OCI-LY7 (cell line): ENCODE measurements around the gene SUDS3. TPM values are rescaled to one million over a fixed set of nuclear protein-coding genes. Genes with fewer than 3 reads are reported as not detected.

Source experiments
- BruUV-seq: library from RNA; stranded (reverse); fragments of 400-500 nt; replicated peaks from 2 replicates; lab custom pipeline; 2021; lab: Mats Ljungman, UMichigan
- CTCF ChIA-PET: fragments of 300-600 bp; sonication (Branson Sonifier 250); formaldehyde crosslinking; loops from one replicate; lab custom pipeline; 2022; ENCODE audit warnings: antibody characterized with exemption; ENCODE audit not compliant: unreplicated experiment; lab: Charles Lee
- POLR2A ChIA-PET: fragments of 300-600 bp; sonication (Branson Sonifier 250); formaldehyde crosslinking; loops from one replicate; lab custom pipeline; 2022; ENCODE audit warnings: antibody characterized with exemption; lab: Charles Lee
- DNase-seq: peaks from one replicate; pipeline ENCODE4 v3.0.0-alpha.2; 2015; ENCODE audit warnings: low spot score
- H2AFZ ChIP-seq: fragments of 200-600 bp; sonication (generic), shearing (Covaris generic); 2 replicates; pipeline ENCODE4 v1.6.1; 2014; ENCODE audit warnings: mild to moderate bottlenecking, antibody characterized with exemption, low read length, moderate library complexity
- H3K27ac ChIP-seq: fragments of 200-600 bp; sonication (generic); 2 replicates; pipeline ENCODE4 v1.5.1; 2014; ENCODE audit warnings: mixed run types, low read depth, mild to moderate bottlenecking, moderate library complexity, low read length, inconsistent platforms; ENCODE audit not compliant: poor library complexity, severe bottlenecking
- H3K36me3 ChIP-seq: fragments of 200-600 bp; sonication (generic); 2 replicates; pipeline ENCODE4 v1.6.1; 2014; ENCODE audit warnings: mild to moderate bottlenecking, antibody characterized with exemption, low read length, moderate library complexity, mixed read lengths; ENCODE audit not compliant: insufficient read depth
- H3K4me1 ChIP-seq: fragments of 200-600 bp; sonication (generic); 2 replicates; pipeline ENCODE4 v1.5.1; 2014; ENCODE audit warnings: mild to moderate bottlenecking, low read length; ENCODE audit not compliant: insufficient read depth, poor library complexity, severe bottlenecking
- H3K4me2 ChIP-seq: fragments of 200-600 bp; sonication (generic); 2 replicates; pipeline ENCODE4 v1.6.1; 2014; ENCODE audit warnings: mild to moderate bottlenecking, low read length
- H3K4me3 ChIP-seq: fragments of 200-600 bp; sonication (generic); 2 replicates; pipeline ENCODE4 v1.5.1; 2014; ENCODE audit warnings: mild to moderate bottlenecking, low read depth, low read length; ENCODE audit not compliant: poor library complexity, severe bottlenecking
- H3K79me2 ChIP-seq: fragments of 200-600 bp; sonication (generic); 2 replicates; pipeline ENCODE4 v1.6.1; 2016; ENCODE audit warnings: low read depth, mild to moderate bottlenecking, low read length, moderate library complexity, mixed read lengths; ENCODE audit not compliant: insufficient read depth
- H3K9me2 ChIP-seq: fragments of 200-600 bp; sonication (generic); 2 replicates; pipeline ENCODE4 v1.6.1; 2016; ENCODE audit warnings: mild to moderate bottlenecking, low read length, mixed read lengths; ENCODE audit not compliant: insufficient read depth
- H3K9me3 ChIP-seq: fragments of 200-600 bp; sonication (generic); 2 replicates; pipeline ENCODE4 v1.6.1; 2014; ENCODE audit warnings: mild to moderate bottlenecking, mixed run types, low read length, mixed read lengths
- H4K20me1 ChIP-seq: fragments of 200-600 bp; sonication (generic); 2 replicates; pipeline ENCODE4 v1.6.1; 2014; ENCODE audit warnings: mild to moderate bottlenecking, antibody characterized with exemption, low read length, moderate library complexity, mixed read lengths; ENCODE audit not compliant: insufficient read depth
- EZH2phosphoT487 ChIP-seq: fragments of 200-600 bp; sonication (generic); IDR thresholded peaks from 2 replicates; pipeline ENCODE4 v1.6.1; 2018; ENCODE audit warnings: low read depth, borderline replicate concordance, mild to moderate bottlenecking, mixed run types, antibody characterized with exemption, low read length, moderate library complexity, mixed read lengths
- intact Hi-C: fragments of 100-400 bp; cut with micrococcal nuclease; formaldehyde crosslinking; loops from one replicate; pipeline ENCODE4 v1.10.0; 2022; ENCODE audit not compliant: unreplicated experiment
- total RNA-seq, 2 experiments: library from RNA; depleted of rRNA in 1 of 2; stranded (reverse); fragments of >200 nt in 1 of 2; shearing (Covaris generic) in 1 of 2; gene quantifications; 2 replicates each; pipeline ENCODE4 v1.2.3, GENCODE V29; 2014 to 2022
- TF ChIP-seq, protein P1 (sequence below): fragments of 200-600 bp; sonication (generic); conservative IDR thresholded peaks from 2 replicates; pipeline ENCODE4 v1.5.1; 2014; ENCODE audit warnings: mild to moderate bottlenecking, antibody characterized with exemption, low read length, moderate library complexity, mixed read lengths

The SUDS3 gene
- total RNA-seq, 2 experiments from 2014 or later: 34.4 to 39.1 TPM

DNA sequence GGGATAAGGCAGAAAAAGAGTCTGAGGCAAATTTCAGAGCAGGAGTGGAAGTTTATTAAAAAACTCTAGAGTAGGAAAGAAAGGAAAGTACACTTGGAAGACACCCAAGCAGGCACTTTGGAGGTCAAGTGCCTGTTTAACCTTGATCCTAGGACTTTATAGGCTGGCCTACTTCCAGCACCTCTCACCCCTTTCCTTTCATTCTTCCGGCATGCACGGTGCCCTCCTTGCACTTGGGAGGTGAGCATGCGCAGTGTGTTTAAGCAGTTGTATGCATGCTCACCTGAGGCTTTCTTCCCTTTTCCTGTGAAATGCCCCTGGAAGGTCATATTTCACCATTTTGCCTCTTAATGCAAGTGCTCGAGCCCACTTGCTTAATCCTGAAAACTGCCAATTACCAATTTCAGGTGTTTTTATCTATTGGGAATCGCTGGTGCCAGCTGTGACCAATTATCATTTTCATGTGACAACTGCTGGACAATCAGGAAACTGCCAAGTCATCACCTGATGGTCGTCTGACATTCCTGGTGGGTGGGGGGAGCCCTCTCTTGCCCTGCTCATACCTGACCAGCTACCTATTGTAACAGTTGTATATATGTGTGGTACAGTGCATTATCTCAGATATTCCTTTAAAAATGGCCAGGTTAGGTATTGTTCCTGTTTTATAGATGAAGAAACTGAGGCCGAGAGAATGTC, 53.5 kb downstream of the SUDS3 start:
- BruUV-seq: no TSS peak

DNA sequence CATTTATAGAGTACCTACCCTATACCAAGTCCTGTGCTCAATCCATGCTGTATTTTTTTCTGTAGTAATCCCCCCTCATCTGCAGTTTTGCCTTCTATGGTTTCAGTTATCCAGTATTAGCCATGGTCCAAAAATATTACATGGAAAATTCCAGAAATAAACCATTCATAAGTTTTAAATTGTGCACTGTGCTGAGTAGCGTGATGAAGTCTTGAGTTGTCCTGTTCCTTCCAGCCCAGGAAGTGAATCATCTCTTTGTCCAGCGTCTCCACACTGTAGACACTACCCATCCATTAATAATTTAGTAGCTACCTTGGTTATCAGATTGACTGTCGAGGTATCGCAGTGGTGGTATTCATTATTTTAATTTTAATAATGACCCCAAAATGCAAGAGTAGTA, 54.2 kb downstream of the SUDS3 start:
- ChIA-PET POLR2A (no interaction called here), CTCF (no interaction called here)
- Histone ChIP-seq H3K9me2 (no peaks in the 10 kb centered on the region), H3K4me2 (no peak overlapping the region), H3K9me3 (no peaks in the 10 kb centered on the region), H2AFZ (no peak overlapping the region), H3K4me1 (no peaks in the 10 kb centered on the region), H3K79me2 (no peaks in the 10 kb centered on the region), H3K36me3 (no peaks in the 10 kb centered on the region), H3K4me3 (no peak overlapping the region), H3K27ac (no peak overlapping the region), H4K20me1 (no peaks in the 10 kb centered on the region)
- DNase-seq: no peak
- TF ChIP-seq EZH2phosphoT487: no peak
- TF ChIP-seq, protein P1, sequence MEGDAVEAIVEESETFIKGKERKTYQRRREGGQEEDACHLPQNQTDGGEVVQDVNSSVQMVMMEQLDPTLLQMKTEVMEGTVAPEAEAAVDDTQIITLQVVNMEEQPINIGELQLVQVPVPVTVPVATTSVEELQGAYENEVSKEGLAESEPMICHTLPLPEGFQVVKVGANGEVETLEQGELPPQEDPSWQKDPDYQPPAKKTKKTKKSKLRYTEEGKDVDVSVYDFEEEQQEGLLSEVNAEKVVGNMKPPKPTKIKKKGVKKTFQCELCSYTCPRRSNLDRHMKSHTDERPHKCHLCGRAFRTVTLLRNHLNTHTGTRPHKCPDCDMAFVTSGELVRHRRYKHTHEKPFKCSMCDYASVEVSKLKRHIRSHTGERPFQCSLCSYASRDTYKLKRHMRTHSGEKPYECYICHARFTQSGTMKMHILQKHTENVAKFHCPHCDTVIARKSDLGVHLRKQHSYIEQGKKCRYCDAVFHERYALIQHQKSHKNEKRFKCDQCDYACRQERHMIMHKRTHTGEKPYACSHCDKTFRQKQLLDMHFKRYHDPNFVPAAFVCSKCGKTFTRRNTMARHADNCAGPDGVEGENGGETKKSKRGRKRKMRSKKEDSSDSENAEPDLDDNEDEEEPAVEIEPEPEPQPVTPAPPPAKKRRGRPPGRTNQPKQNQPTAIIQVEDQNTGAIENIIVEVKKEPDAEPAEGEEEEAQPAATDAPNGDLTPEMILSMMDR: no peak
- intact Hi-C loops: no loop called here
- no TSS peak for BruUV-seq

More for the DNA sequence above, 53.5 kb downstream of the SUDS3 start:
- Histone ChIP-seq H3K36me3 (no peaks in the 10 kb centered on the region), H3K4me2 (no peak overlapping the region), H4K20me1 (no peaks in the 10 kb centered on the region), H3K9me3 (no peaks in the 10 kb centered on the region), H3K4me3 (no peak overlapping the region), H3K79me2 (no peaks in the 10 kb centered on the region), H3K27ac (no peak overlapping the region), H3K4me1 (no peaks in the 10 kb centered on the region), H2AFZ (no peak overlapping the region), H3K9me2 (no peaks in the 10 kb centered on the region)
- CTCF ChIA-PET: no interaction called here
- no peak for DNase-seq
- TF ChIP-seq, protein P1: no peak
- TF ChIP-seq EZH2phosphoT487: no peak
- POLR2A ChIA-PET: no interaction called here
- intact Hi-C loops: no loop called here

DNA sequence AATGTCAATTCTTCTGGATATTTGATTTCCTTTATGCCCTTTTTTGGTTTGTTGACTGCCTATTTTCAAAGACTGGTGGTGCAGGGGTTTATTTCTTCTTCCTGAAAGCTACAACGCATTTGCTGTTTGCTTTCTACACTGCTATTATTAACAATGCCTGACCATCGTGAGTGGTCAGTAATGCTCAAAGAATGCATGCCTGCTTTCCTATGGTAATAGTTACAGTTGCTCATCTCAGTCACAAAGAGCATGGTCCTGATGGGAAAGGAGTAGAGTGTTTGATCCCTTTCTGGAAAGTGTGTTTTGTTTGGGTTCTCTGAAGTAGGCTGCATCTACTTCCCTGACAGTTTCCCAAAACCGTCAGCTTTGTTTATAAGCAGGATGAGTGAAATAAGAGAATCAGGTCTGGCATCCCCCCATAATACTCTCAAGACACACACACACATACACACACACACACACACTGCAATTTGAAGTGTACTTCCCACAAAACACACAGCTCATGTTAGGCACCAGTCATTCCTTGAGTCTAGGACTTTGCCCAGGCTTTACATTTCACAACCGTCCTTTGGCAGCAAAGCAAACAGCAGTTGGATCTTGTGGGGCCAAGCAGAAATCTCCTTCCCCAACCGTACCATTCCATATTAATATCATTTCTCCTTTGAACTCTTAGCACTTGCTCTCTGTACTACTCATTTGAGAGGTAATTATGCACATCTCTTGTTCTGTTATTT, 56.6 kb downstream of the SUDS3 start:
- Histone ChIP-seq H4K20me1 (no peaks in the 10 kb centered on the region), H3K9me3 (no peaks in the 10 kb centered on the region), H3K79me2 (no peaks in the 10 kb centered on the region), H3K36me3 (no peaks in the 10 kb centered on the region), H3K4me3 (no peak overlapping the region), H3K4me2 (no peak overlapping the region), H3K4me1 (no peaks in the 10 kb centered on the region), H3K27ac (no peak overlapping the region), H3K9me2 (no peaks in the 10 kb centered on the region), H2AFZ (no peak overlapping the region)
- POLR2A ChIA-PET: no interaction called here
- CTCF ChIA-PET: no interaction called here
- BruUV-seq: no TSS peak
- TF ChIP-seq, protein P1: no peak
- TF ChIP-seq EZH2phosphoT487: no peak
- DNase-seq: no peak
- intact Hi-C loops: no loop called here
